SK-N-SH (cell line): ENCODE results near the gene RAMACL. TPM values are rescaled to one million over a fixed set of nuclear protein-coding genes. Genes with fewer than 3 reads are reported as not detected.

Experiments
- CTCF ChIA-PET: fragments of 300-600, 350-600 bp; formaldehyde crosslinking; extraction: SDS; loops from one replicate; lab custom pipeline; 2021; lab: Yijun Ruan, JAX
- POLR2A ChIA-PET: fragments of 350-600 bp; sonication (Branson Sonifier 250); formaldehyde crosslinking; extraction: SDS; loops from one replicate; lab custom pipeline; 2020; ENCODE audit warnings: antibody characterized with exemption, inconsistent platforms; lab: Yijun Ruan, JAX
- DNase-seq: peaks from one replicate; pipeline ENCODE4 v3.0.0; 2012
- H2AFZ ChIP-seq: fragments of 200-600 bp; sonication (generic); 2 replicates; pipeline ENCODE4 v1.8.1; 2016; ENCODE audit warnings: antibody characterized with exemption, mild to moderate bottlenecking, low read depth
- H3F3A ChIP-seq: fragments of 200-600 bp; sonication (generic); replicated peaks from 2 replicates; pipeline ENCODE3; 2016; ENCODE audit warnings: antibody characterized with exemption, mild to moderate bottlenecking; ENCODE audit not compliant: insufficient read depth
- H3K27ac ChIP-seq, 2 experiments: fragments of 200-500 bp in 1 of 2; fragments of 200-600 bp in 1 of 2; sonication (Bioruptor generic) in 1 of 2; sonication (generic), shearing (Covaris generic) in 1 of 2; 2 replicates each; pipeline versions ENCODE4 v1.5.1 to v1.6.1; 2014 to 2016; ENCODE audit warnings: low read depth in 2 of 2, inconsistent platforms in 1 of 2, low read length in 1 of 2, mild to moderate bottlenecking in 1 of 2, mixed read lengths in 1 of 2
- H3K27me3 ChIP-seq: fragments of 200-600 bp; sonication (generic), shearing (Covaris generic); 2 replicates; pipeline ENCODE4 v1.6.1; 2016; ENCODE audit warnings: mixed run types; ENCODE audit not compliant: insufficient read depth
- H3K36me3 ChIP-seq, 2 experiments: fragments of 200-500 bp in 1 of 2; fragments of 200-600 bp in 1 of 2; sonication (Bioruptor generic) in 1 of 2; sonication (generic) in 1 of 2; replicated peaks in 1 of 2; 2 replicates each; pipeline versions ENCODE3 to v1.5.1; 2014 to 2016; ENCODE audit warnings: low read length in 1 of 2, mild to moderate bottlenecking in 1 of 2; ENCODE audit not compliant: insufficient read depth in 2 of 2, control insufficient read depth in 1 of 2
- H3K4me1 ChIP-seq, 2 experiments: fragments of 200-500 bp in 1 of 2; fragments of 200-600 bp in 1 of 2; sonication (Bioruptor generic) in 1 of 2; sonication (generic), shearing (Covaris generic) in 1 of 2; 2 replicates each; pipeline versions ENCODE4 v1.5.1 to v1.6.1; 2014 to 2016; ENCODE audit warnings: low read depth in 1 of 2, low read length in 1 of 2, mixed run types in 1 of 2; ENCODE audit not compliant: insufficient read depth in 2 of 2, control insufficient read depth in 1 of 2
- H3K4me2 ChIP-seq: fragments of 200-600 bp; sonication (generic), shearing (Covaris generic); 2 replicates; pipeline ENCODE4 v1.6.1; 2017; ENCODE audit warnings: mixed run types
- H3K4me3 ChIP-seq, 2 experiments: fragments of 200-500 bp in 1 of 2; fragments of 200-600 bp in 1 of 2; sonication (Bioruptor generic) in 1 of 2; sonication (generic), shearing (Covaris generic) in 1 of 2; 2 replicates each; pipeline versions ENCODE4 v1.5.1 to v1.8.1; 2014 to 2016; ENCODE audit warnings: low read depth in 2 of 2, inconsistent platforms in 1 of 2, low read length in 1 of 2, mild to moderate bottlenecking in 1 of 2, mixed read lengths in 1 of 2, moderate library complexity in 1 of 2
- H3K79me2 ChIP-seq: fragments of 200-600 bp; sonication (generic); 2 replicates; pipeline ENCODE4 v1.8.1; 2017; ENCODE audit warnings: mild to moderate bottlenecking; ENCODE audit not compliant: insufficient read depth
- H3K9ac ChIP-seq: fragments of 200-600 bp; sonication (generic); 2 replicates; pipeline ENCODE4 v1.6.1; 2017; ENCODE audit warnings: mixed run types
- H3K9me2 ChIP-seq: fragments of 200-600 bp; sonication (generic); 2 replicates; pipeline ENCODE4 v1.6.1; 2017; ENCODE audit warnings: mixed run types
- H3K9me3 ChIP-seq: fragments of 200-600 bp; sonication (generic); 2 replicates; pipeline ENCODE4 v1.6.1; 2017; ENCODE audit warnings: mixed run types, mild to moderate bottlenecking, moderate library complexity
- H4K20me1 ChIP-seq: fragments of 200-600 bp; sonication (generic); 2 replicates; pipeline ENCODE4 v1.6.1; 2017; ENCODE audit warnings: mild to moderate bottlenecking, mixed run types; ENCODE audit not compliant: insufficient read depth
- FOSL2 ChIP-seq: IDR thresholded peaks from 2 replicates; pipeline ENCODE4 v1.4.0; 2012; ENCODE audit warnings: low read depth, mild to moderate bottlenecking, moderate library complexity, borderline replicate concordance
- GABPA ChIP-seq: IDR thresholded peaks from 2 replicates; pipeline ENCODE4 v1.4.0; 2012; ENCODE audit warnings: low read depth, mild to moderate bottlenecking
- GATA2 ChIP-seq: sonication (generic); formaldehyde crosslinking; IDR thresholded peaks from 2 replicates; pipeline ENCODE4 v1.5.0; 2020; ENCODE audit warnings: mild to moderate bottlenecking, missing genetic modification reagents
- JUND ChIP-seq: IDR thresholded peaks from 2 replicates; pipeline ENCODE4 v1.4.0; 2012
- MEF2A ChIP-seq: IDR thresholded peaks from 2 replicates; pipeline ENCODE4 v1.4.0; 2012; ENCODE audit warnings: low read depth, borderline replicate concordance
- PBX3 ChIP-seq: IDR thresholded peaks from 2 replicates; pipeline ENCODE4; 2012
- RAD21 ChIP-seq: IDR thresholded peaks from 2 replicates; pipeline ENCODE4 v1.6.1; 2012; ENCODE audit warnings: mild to moderate bottlenecking, low read length
- RFX5 ChIP-seq: IDR thresholded peaks from 2 replicates; pipeline ENCODE4 v1.6.1; 2012; ENCODE audit warnings: mild to moderate bottlenecking, improper control_type of control experiment, low read length
- TCF12 ChIP-seq: IDR thresholded peaks from 2 replicates; pipeline ENCODE4 v1.4.0; 2012
- USF1 ChIP-seq: IDR thresholded peaks from 2 replicates; pipeline ENCODE4 v1.4.0; 2012; ENCODE audit warnings: low read depth, borderline replicate concordance
- ZBTB33 ChIP-seq: IDR thresholded peaks from 2 replicates; pipeline ENCODE4 v1.4.0; 2012; ENCODE audit warnings: low read depth, borderline replicate concordance
- WGBS: methylation state at CpG from one replicate; pipeline ENCODE4 v1.1.6; 2017; ENCODE audit warnings: low lambda C conversion rate; 5-methylcytosine and 5-hydroxymethylcytosine counted together
- polyA plus RNA-seq, 3 experiments: library from polyadenylated mRNA; depleted of rRNA; stranded (reverse); fragments of >200 nt; gene quantifications; 2 replicates each; pipeline ENCODE4 v1.2.3, GENCODE V29; 2012
- TF ChIP-seq, protein P1 (sequence below): IDR thresholded peaks from 2 replicates; pipeline ENCODE4 v1.6.1; 2012; ENCODE audit warnings: mild to moderate bottlenecking, low read depth, low read length, moderate library complexity

RAMACL gene
- polyA plus RNA-seq, 1 of the 3 experiments (the other 2 are of a cell fraction) = 0.10 TPM

- DNase-seq = no peak
- WGBS = 89% methylated on average over 11 of the region's 11 CpGs
- peaks cover 3% of the 10 kb centered on the region for H3F3A ChIP-seq
- no peak overlapping the region for H3K4me3 ChIP-seq
- no peaks in the 10 kb centered on the region for H3K9me2 ChIP-seq
- peaks cover 11% of the 10 kb centered on the region; the same call in 1 of the 2 replicates for H4K20me1 ChIP-seq
- peaks cover 93% of the 10 kb centered on the region for H3K79me2 ChIP-seq
- H3K4me1 ChIP-seq = peaks cover 0 to 53% of the 10 kb centered on the region in 2 experiments; a peak in 1 of 4 replicates
- ChIA-PET POLR2A (no interaction called here), CTCF (interaction anchor here (0.9 to 2.1 kb wide), 3 partner anchors 19 to 177 kb away, joined by 4 to 7 read pairs (median 4); no protein-coding TSS in a partner anchor)
- no peak overlapping the region for H3K9ac ChIP-seq
- H2AFZ ChIP-seq = no peak overlapping the region
- no peaks in the 10 kb centered on the region for H3K27me3 ChIP-seq
- H3K4me2 ChIP-seq = no peak overlapping the region
- peaks cover 21 to 28% of the 10 kb centered on the region in 2 experiments for H3K36me3 ChIP-seq
- no peak overlapping the region; a peak in 1 of 4 replicates for H3K27ac ChIP-seq
- no peaks in the 10 kb centered on the region for H3K9me3 ChIP-seq
- no peak for TF ChIP-seq GABPA
- TF ChIP-seq, all 33 proteins: peak for 0
Observed at GRCh38 chr6:166612471-166612881, 26.0 kb upstream of the RAMACL start.

DNA sequence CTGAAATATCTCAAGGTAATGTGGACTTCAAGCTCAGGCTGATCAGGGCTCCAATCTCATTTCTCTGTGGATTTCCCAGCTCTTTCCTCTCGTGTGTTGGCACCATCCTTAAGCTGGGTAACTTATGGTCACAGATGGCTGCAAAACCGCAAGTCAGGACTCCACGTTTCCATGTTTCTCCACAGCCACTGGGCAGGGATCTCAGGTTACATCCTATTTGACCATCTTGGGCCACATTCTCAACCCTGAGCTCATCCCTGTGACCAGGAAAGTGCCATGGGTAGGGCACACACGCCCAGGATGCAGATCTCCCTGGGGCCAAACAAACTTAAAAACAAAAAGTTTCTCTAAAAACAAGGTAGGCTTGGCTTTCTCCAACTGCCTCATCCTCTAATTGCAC lies 25.2 kb upstream of the RAMACL start:
- peaks cover 93% of the 10 kb centered on the region for H3K79me2 ChIP-seq
- H3K27me3 ChIP-seq = no peaks in the 10 kb centered on the region
- H3K27ac ChIP-seq = no peak overlapping the region
- no peaks in the 10 kb centered on the region for H3K9me2 ChIP-seq
- no peak for TF ChIP-seq MEF2A
- TF ChIP-seq FOSL2 = no peak
- TF ChIP-seq ZBTB33 = no peak
- no peak for TF ChIP-seq RAD21
- TF ChIP-seq TCF12 = no peak
- no peak for TF ChIP-seq USF1
- TF ChIP-seq JUND = no peak
- TF ChIP-seq RFX5 = no peak
- TF ChIP-seq GABPA = no peak
- no peak for TF ChIP-seq PBX3
- no peak for TF ChIP-seq GATA2 (CRISPR knock-in tag)
- TF ChIP-seq, protein P1, sequence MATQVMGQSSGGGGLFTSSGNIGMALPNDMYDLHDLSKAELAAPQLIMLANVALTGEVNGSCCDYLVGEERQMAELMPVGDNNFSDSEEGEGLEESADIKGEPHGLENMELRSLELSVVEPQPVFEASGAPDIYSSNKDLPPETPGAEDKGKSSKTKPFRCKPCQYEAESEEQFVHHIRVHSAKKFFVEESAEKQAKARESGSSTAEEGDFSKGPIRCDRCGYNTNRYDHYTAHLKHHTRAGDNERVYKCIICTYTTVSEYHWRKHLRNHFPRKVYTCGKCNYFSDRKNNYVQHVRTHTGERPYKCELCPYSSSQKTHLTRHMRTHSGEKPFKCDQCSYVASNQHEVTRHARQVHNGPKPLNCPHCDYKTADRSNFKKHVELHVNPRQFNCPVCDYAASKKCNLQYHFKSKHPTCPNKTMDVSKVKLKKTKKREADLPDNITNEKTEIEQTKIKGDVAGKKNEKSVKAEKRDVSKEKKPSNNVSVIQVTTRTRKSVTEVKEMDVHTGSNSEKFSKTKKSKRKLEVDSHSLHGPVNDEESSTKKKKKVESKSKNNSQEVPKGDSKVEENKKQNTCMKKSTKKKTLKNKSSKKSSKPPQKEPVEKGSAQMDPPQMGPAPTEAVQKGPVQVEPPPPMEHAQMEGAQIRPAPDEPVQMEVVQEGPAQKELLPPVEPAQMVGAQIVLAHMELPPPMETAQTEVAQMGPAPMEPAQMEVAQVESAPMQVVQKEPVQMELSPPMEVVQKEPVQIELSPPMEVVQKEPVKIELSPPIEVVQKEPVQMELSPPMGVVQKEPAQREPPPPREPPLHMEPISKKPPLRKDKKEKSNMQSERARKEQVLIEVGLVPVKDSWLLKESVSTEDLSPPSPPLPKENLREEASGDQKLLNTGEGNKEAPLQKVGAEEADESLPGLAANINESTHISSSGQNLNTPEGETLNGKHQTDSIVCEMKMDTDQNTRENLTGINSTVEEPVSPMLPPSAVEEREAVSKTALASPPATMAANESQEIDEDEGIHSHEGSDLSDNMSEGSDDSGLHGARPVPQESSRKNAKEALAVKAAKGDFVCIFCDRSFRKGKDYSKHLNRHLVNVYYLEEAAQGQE = no peak
- TF ChIP-seq, all 33 proteins: peak for 0
- peaks cover 3% of the 10 kb centered on the region for H3F3A ChIP-seq
- peaks cover 11% of the 10 kb centered on the region; the same call in 1 of the 2 replicates for H4K20me1 ChIP-seq
- H3K36me3 ChIP-seq = peaks cover 13 to 22% of the 10 kb centered on the region in 2 experiments
- 84% methylated on average over 3 of the region's 4 CpGs for WGBS
- ChIA-PET CTCF (no interaction called here), POLR2A (no interaction called here)
- no peak overlapping the region for H3K4me2 ChIP-seq
- H3K4me3 ChIP-seq = no peak overlapping the region
- H3K9me3 ChIP-seq = no peaks in the 10 kb centered on the region
- H3K4me1 ChIP-seq = peaks cover 2 to 51% of the 10 kb centered on the region in 2 experiments; a peak in 1 of 4 replicates
- DNase-seq = no peak
- no peak overlapping the region for H3K9ac ChIP-seq
- H2AFZ ChIP-seq = no peak overlapping the region
